HG02938 (cell line): ENCODE data around the gene AHCYL1.
"Not testable (repeated sequence)": the region's sequence is repeated elsewhere in the genome, so short reads cannot be mapped to it uniquely, and the experiment has no call there.

Experiments used
- ATAC-seq: cut with Tn5 transposase; IDR thresholded peaks from one replicate; pipeline ENCODE4 v1.9.1; 2021; ENCODE audit warnings: mild to moderate bottlenecking, moderate library complexity; ENCODE audit not compliant: unreplicated experiment

AHCYL1 gene

GRCh38 chr1:109996476-109996875 lies 11.9 kb downstream of the AHCYL1 start:
- no peak for ATAC-seq

- ATAC-seq, result no peak
Measured at GRCh38 chr1:109997204-109997866, 12.8 kb downstream of the AHCYL1 start.

GRCh38 chr1:109997867-109998229 lies 13.3 kb downstream of the AHCYL1 start:
- no peak for ATAC-seq

- ATAC-seq, result no peak
Measured at GRCh38 chr1:110002695-110003094, 18.1 kb downstream of the AHCYL1 start.

GRCh38 chr1:110003747-110004428 lies 19.3 kb downstream of the AHCYL1 start:
- peak; percentile 80 for ATAC-seq

GRCh38 chr1:110004583-110004982 lies 20.0 kb downstream of the AHCYL1 start:
- ATAC-seq, result no peak

GRCh38 chr1:110005971-110006370 lies 21.4 kb downstream of the AHCYL1 start:
- no peak for ATAC-seq

GRCh38 chr1:110006516-110006915 lies 22.0 kb downstream of the AHCYL1 start:
- ATAC-seq, result no peak

GRCh38 chr1:110007046-110007830 lies 22.7 kb downstream of the AHCYL1 start:
- no peak for ATAC-seq

GRCh38 chr1:110008971-110009565 lies 24.5 kb downstream of the AHCYL1 start:
- ATAC-seq, result no peak

GRCh38 chr1:110011527-110012041 lies 27.0 kb downstream of the AHCYL1 start:
- ATAC-seq, result peak; percentile 95

- peak; percentile 71 for ATAC-seq
Measured at GRCh38 chr1:110012100-110012780, 27.7 kb downstream of the AHCYL1 start.

GRCh38 chr1:110017792-110018191 lies 33.2 kb downstream of the AHCYL1 start:
- no peak for ATAC-seq

- ATAC-seq, result no peak
Measured at GRCh38 chr1:110018396-110018795, 33.8 kb downstream of the AHCYL1 start.

- ATAC-seq, result no peak
Measured at GRCh38 chr1:110019770-110020169, 35.2 kb downstream of the AHCYL1 start.

GRCh38 chr1:110021285-110021684 lies 36.7 kb downstream of the AHCYL1 start:
- ATAC-seq, result no peak

GRCh38 chr1:110024613-110025012 lies 40.0 kb downstream of the AHCYL1 start:
- ATAC-seq, result no peak

- not testable (repeated sequence) for ATAC-seq
Measured at GRCh38 chr1:110030687-110031086, 46.1 kb downstream of the AHCYL1 start.

- ATAC-seq, result no peak
Measured at GRCh38 chr1:110032327-110032726, 47.8 kb downstream of the AHCYL1 start.

GRCh38 chr1:110033421-110033820 lies 48.9 kb downstream of the AHCYL1 start:
- ATAC-seq, result no peak

GRCh38 chr1:110034040-110034450 lies 49.5 kb downstream of the AHCYL1 start:
- no peak for ATAC-seq
